ENCODE results near the gene ATRAID. TPM values are rescaled to one million over a fixed set of nuclear protein-coding genes. Genes with fewer than 3 reads are reported as not detected.
"Not testable (repeated sequence)": the region's sequence is repeated elsewhere in the genome, so short reads cannot be mapped to it uniquely, and the experiment has no call there.

ATRAID gene
- total and polyA plus RNA-seq, 12 donors: 116 to 162 (median 132) TPM

GRCh38 chr2:27170581-27171337 is 41.1 kb upstream of the ATRAID start:
- H3K4me1 ChIP-seq: peaks cover 0 to 15% (median 0%) of the 10 kb centered on the region in 9 donors
- intact Hi-C loops (cut with DNase I): loop anchor here in 1 of 10 donors (10.0 kb wide), 1 partner anchor 114 kb away; the partner anchor contains the start of gene TRIM54
- 69 to 80% methylated on average over 6 of the region's 6 CpGs for WGBS, 2 donors
- ATAC-seq (no peak), DNase-seq (no peak)
- peaks cover 0 to 10% (median 4%) of the 10 kb centered on the region in 7 donors for H3K27me3 ChIP-seq
- no peak overlapping the region for H3K27ac ChIP-seq
- TF ChIP-seq, protein P1, sequence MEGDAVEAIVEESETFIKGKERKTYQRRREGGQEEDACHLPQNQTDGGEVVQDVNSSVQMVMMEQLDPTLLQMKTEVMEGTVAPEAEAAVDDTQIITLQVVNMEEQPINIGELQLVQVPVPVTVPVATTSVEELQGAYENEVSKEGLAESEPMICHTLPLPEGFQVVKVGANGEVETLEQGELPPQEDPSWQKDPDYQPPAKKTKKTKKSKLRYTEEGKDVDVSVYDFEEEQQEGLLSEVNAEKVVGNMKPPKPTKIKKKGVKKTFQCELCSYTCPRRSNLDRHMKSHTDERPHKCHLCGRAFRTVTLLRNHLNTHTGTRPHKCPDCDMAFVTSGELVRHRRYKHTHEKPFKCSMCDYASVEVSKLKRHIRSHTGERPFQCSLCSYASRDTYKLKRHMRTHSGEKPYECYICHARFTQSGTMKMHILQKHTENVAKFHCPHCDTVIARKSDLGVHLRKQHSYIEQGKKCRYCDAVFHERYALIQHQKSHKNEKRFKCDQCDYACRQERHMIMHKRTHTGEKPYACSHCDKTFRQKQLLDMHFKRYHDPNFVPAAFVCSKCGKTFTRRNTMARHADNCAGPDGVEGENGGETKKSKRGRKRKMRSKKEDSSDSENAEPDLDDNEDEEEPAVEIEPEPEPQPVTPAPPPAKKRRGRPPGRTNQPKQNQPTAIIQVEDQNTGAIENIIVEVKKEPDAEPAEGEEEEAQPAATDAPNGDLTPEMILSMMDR (IDR thresholded peaks at IDR 0.05): no peak
- no peaks in the 10 kb centered on the region for H3K36me3 ChIP-seq
- H3K4me3 ChIP-seq: no peak overlapping the region
- no peaks in the 10 kb centered on the region for H3K9me3 ChIP-seq

DNA sequence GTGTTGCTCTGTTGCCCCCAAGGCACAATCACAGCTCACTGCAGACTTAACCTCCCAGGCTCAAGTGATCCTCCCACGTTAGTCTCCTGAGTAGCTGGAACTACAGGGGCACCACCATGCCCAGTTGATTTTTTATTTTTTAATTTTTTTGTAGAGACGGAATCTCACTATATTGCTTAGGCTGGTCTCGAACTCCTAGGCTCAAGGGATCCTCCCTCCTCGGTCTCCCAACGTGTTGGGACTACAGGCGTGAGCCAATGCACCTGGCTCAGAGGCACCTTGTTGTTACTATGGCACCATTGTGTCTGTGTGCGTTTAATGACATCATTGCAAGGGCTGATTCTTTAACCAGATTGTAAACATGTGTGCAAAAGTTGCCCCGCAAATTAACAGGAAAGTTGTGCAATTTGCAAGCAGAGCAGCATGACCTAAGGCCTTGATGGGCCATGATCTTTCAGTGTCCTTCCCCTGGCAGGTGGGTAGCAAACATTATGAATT is 40.4 kb upstream of the ATRAID start:
- intact Hi-C loops (cut with DNase I): loop anchor here in 1 of 10 donors (10.0 kb wide), 1 partner anchor 113 kb away; the partner anchor contains the start of gene TRIM54
- peaks cover 0 to 14% (median 4%) of the 10 kb centered on the region in 7 donors for H3K27me3 ChIP-seq
- ATAC-seq (no peak), DNase-seq (no peak)
- H3K4me1 ChIP-seq: peaks cover 0 to 15% (median 0%) of the 10 kb centered on the region in 9 donors
- no peaks in the 10 kb centered on the region for H3K9me3 ChIP-seq
- H3K27ac ChIP-seq: no peak overlapping the region
- H3K4me3 ChIP-seq: no peak overlapping the region
- 82 to 83% methylated on average over 8 of the region's 8 CpGs for WGBS, 2 donors
- TF ChIP-seq, protein P1 (IDR thresholded peaks at IDR 0.05): no peak
- H3K36me3 ChIP-seq: no peaks in the 10 kb centered on the region

DNA sequence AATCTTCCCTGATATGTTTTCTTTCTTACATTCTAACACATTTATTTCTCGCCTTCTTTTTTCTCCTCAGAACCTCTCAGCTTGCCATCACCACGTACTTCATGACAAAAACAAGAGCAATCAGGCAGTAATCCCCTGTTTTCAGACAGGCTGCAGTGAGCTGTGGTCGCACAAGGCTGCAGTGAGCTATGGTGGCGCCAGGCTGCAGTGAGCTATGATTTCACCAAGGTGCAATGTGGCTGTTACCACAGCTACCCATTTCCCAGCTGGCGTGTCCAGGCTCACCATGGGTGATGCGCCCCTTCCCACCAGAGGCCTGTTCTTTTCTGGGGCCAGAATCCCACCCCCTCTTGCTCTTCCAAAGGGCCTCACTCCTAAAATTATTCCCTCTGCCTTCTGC is 37.2 kb upstream of the ATRAID start:
- ATAC-seq (no peak), DNase-seq (no peak)
- intact Hi-C loops (cut with DNase I): loop anchor here in 1 of 10 donors (10.0 kb wide), 1 partner anchor 110 kb away; the partner anchor contains the start of gene TRIM54
- H3K27me3 ChIP-seq: peaks cover 0 to 32% (median 17%) of the 10 kb centered on the region in 7 donors
- no peak overlapping the region for H3K27ac ChIP-seq
- no peaks in the 10 kb centered on the region for H3K9me3 ChIP-seq
- H3K4me1 ChIP-seq: peaks cover 0 to 12% (median 0%) of the 10 kb centered on the region in 9 donors
- H3K4me3 ChIP-seq: no peak overlapping the region
- H3K36me3 ChIP-seq: no peaks in the 10 kb centered on the region
- TF ChIP-seq, protein P1 (IDR thresholded peaks at IDR 0.05): no peak
- 69 to 74% methylated on average over 6 of the region's 6 CpGs for WGBS, 2 donors

DNA sequence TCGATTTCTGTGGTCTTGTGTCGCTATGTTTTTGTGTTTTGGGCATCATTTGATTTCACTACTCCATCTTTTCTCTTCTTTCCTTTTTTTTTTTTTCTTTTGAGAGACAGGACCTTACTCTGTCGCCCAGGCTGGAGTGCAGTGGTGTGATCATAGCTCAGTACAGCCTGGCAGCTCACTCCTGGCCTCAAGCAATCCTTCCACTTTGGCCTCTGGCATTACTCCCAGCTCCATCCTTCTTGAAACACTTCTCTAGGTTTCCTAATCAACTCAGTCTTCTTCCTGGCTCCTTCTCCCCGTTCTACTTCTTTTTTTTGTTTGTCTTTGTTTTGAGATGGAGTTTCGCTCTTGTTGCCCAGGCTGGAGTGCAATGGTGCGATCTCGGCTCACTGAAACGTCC is 36.5 kb upstream of the ATRAID start:
- Histone ChIP-seq H3K4me1 (peaks cover 0 to 5% (median 0%) of the 10 kb centered on the region in 9 donors), H3K4me3 (no peak overlapping the region), H3K27ac (no peak overlapping the region), H3K36me3 (no peaks in the 10 kb centered on the region), H3K9me3 (no peaks in the 10 kb centered on the region), H3K27me3 (peaks cover 0 to 37% (median 17%) of the 10 kb centered on the region in 7 donors)
- WGBS, 2 donors: 74 to 79% methylated on average over 8 of the region's 8 CpGs
- ATAC-seq (no peak), DNase-seq (no peak)
- intact Hi-C loops (cut with DNase I): loop anchor here in 1 of 10 donors (10.0 kb wide), 1 partner anchor 109 kb away; the partner anchor contains the start of gene TRIM54
- TF ChIP-seq, protein P1 (IDR thresholded peaks at IDR 0.05): no peak

DNA sequence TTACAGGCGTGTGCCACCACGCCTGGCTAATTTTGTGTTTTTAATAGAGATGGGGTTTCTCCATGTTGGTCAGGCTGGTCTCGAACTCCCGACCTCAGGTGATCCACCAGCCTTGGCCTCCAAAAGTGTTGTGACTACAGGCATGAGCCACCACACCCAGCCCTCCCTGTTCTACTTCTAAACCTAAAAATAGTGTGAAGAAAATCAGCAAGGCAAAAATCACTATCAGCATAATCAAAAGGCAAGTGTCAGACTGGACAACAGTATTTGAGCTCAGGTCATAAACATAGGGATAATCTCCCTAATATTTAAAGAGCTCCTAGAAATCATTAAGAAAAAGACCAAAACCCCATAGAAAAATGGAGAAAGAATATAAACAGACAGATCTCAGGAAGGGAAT is 36.1 kb upstream of the ATRAID start:
- not testable (repeated sequence) for DNase-seq, H3K4me1 ChIP-seq, H3K27ac ChIP-seq, H3K9me3 ChIP-seq, H3K4me3 ChIP-seq, H3K36me3 ChIP-seq, ATAC-seq
- intact Hi-C loops (cut with DNase I): loop anchor here in 1 of 10 donors (10.0 kb wide), 1 partner anchor 109 kb away; the partner anchor contains the start of gene TRIM54
- 87 to 91% methylated on average over 4 of the region's 4 CpGs for WGBS, 2 donors
- H3K27me3 ChIP-seq: peaks cover 0 to 37% (median 17%) of the 10 kb centered on the region in 7 donors
